IMR-90 (cell line): Measurements from ENCODE around the gene AGAP1. TPM values are rescaled to one million over a fixed set of nuclear protein-coding genes. Genes with fewer than 3 reads are reported as not detected.

Source experiments
- ATAC-seq: fragments of 200-7000 bp; cut with Tn5 transposase; 2 replicates; pipeline ENCODE4 v1.9.1; 2020; ENCODE audit warnings: low read depth, mild to moderate bottlenecking, moderate library complexity
- BruUV-seq: library from RNA; stranded (reverse); fragments of 400-500 nt; replicated peaks from 2 replicates; lab custom pipeline; 2021; lab: Mats Ljungman, UMichigan
- CTCF ChIA-PET: fragments of 300-600 bp; formaldehyde crosslinking; extraction: SDS; loops from one replicate; lab custom pipeline; 2021; ENCODE audit warnings: antibody characterized with exemption; lab: Yijun Ruan, JAX
- POLR2A ChIA-PET: fragments of 300-600 bp; sonication (Branson Sonifier 250); formaldehyde crosslinking; loops from one replicate; lab custom pipeline; 2022; ENCODE audit warnings: antibody characterized with exemption; ENCODE audit not compliant: unreplicated experiment; lab: Charles Lee
- DNase-seq: peaks from one replicate; pipeline ENCODE4 v3.0.0; 2013
- H2AFZ ChIP-seq: replicated peaks from 2 replicates; pipeline ENCODE3; 2013; ENCODE audit warnings: low read length, mild to moderate bottlenecking; ENCODE audit not compliant: poor library complexity
- H2AK5ac ChIP-seq: 2 replicates; pipeline ENCODE4 v1.6.1; 2013; ENCODE audit warnings: low read depth, low read length, inconsistent platforms
- H2AK9ac ChIP-seq: replicated peaks from 2 replicates; pipeline ENCODE3; 2013; ENCODE audit warnings: mild to moderate bottlenecking, low read depth, low read length, moderate library complexity; ENCODE audit not compliant: poor library complexity
- H2BK120ac ChIP-seq: 2 replicates; pipeline ENCODE4 v1.6.1; 2013; ENCODE audit warnings: low read depth, low read length, inconsistent platforms
- H2BK15ac ChIP-seq: 3 replicates; pipeline ENCODE4 v1.6.1; 2013; ENCODE audit warnings: low read depth, low read length, inconsistent platforms
- H2BK20ac ChIP-seq: 2 replicates; pipeline ENCODE4 v1.6.1; 2013; ENCODE audit warnings: low read depth, mild to moderate bottlenecking, inconsistent platforms, low read length, moderate library complexity
- H2BK5ac ChIP-seq: 2 replicates; pipeline ENCODE4 v1.6.1; 2013; ENCODE audit warnings: mild to moderate bottlenecking, low read depth, low read length, inconsistent platforms; ENCODE audit not compliant: poor library complexity, severe bottlenecking
- H3K14ac ChIP-seq: replicated peaks from 2 replicates; pipeline ENCODE4 v1.6.1; 2013; ENCODE audit warnings: low read depth, low read length, inconsistent platforms
- H3K18ac ChIP-seq: 2 replicates; pipeline ENCODE4 v1.6.1; 2013; ENCODE audit warnings: low read depth, low read length, control low read depth
- H3K23ac ChIP-seq: 2 replicates; pipeline ENCODE4 v1.6.1; 2013; ENCODE audit warnings: low read depth, low read length, inconsistent platforms
- H3K27ac ChIP-seq: 2 replicates; pipeline ENCODE4 v1.5.1; 2013; ENCODE audit warnings: mild to moderate bottlenecking, control low read depth, low read length; ENCODE audit not compliant: insufficient read depth
- H3K27me3 ChIP-seq: 2 replicates; pipeline ENCODE4 v1.6.1; 2013; ENCODE audit warnings: low read length; ENCODE audit not compliant: control insufficient read depth, insufficient read depth
- H3K36me3 ChIP-seq: 2 replicates; pipeline ENCODE4 v1.6.1; 2013; ENCODE audit warnings: low read length, mixed read lengths; ENCODE audit not compliant: control insufficient read depth, insufficient read depth
- H3K4ac ChIP-seq: 2 replicates; pipeline ENCODE4 v1.6.1; 2013; ENCODE audit warnings: low read depth, low read length, inconsistent platforms
- H3K4me1 ChIP-seq: 2 replicates; pipeline ENCODE4 v1.6.1; 2013; ENCODE audit warnings: low read length, mixed read lengths; ENCODE audit not compliant: control insufficient read depth, insufficient read depth
- H3K4me2 ChIP-seq: 2 replicates; pipeline ENCODE4 v1.6.1; 2013; ENCODE audit warnings: low read depth, mild to moderate bottlenecking, control low read depth, low read length, moderate library complexity
- H3K4me3 ChIP-seq: 2 replicates; pipeline ENCODE4 v1.5.1; 2013; ENCODE audit warnings: low read depth, mild to moderate bottlenecking, control low read depth, low read length, moderate library complexity; ENCODE audit not compliant: insufficient read depth
- H3K56ac ChIP-seq: 2 replicates; pipeline ENCODE4 v1.6.1; 2013; ENCODE audit warnings: low read length, inconsistent platforms; ENCODE audit not compliant: insufficient read depth; ENCODE audit errors: extremely low read depth
- H3K79me1 ChIP-seq, 2 experiments: 2 replicates each; pipeline ENCODE4 v1.6.1; 2013; ENCODE audit warnings: low read length in 2 of 2, inconsistent platforms in 1 of 2, low read depth in 1 of 2
- H3K9ac ChIP-seq: 2 replicates; pipeline ENCODE4 v1.6.1; 2013; ENCODE audit warnings: low read depth, low read length, control low read depth
- H3K9me1 ChIP-seq: 2 replicates; pipeline ENCODE4 v1.6.1; 2013; ENCODE audit warnings: low read length, inconsistent platforms; ENCODE audit not compliant: insufficient read depth
- H3K9me3 ChIP-seq: 2 replicates; pipeline ENCODE4 v1.6.1; 2013; ENCODE audit warnings: low read length; ENCODE audit not compliant: control insufficient read depth, insufficient read depth
- H4K20me1 ChIP-seq: 2 replicates; pipeline ENCODE4 v1.6.1; 2013; ENCODE audit warnings: low read length, inconsistent platforms; ENCODE audit not compliant: insufficient read depth
- H4K5ac ChIP-seq: 2 replicates; pipeline ENCODE4 v1.6.1; 2013; ENCODE audit warnings: mild to moderate bottlenecking, low read depth, low read length, control low read depth
- H4K8ac ChIP-seq, 2 experiments: 2 replicates each; pipeline ENCODE4 v1.6.1; 2013; ENCODE audit warnings: low read depth in 2 of 2, low read length in 2 of 2, control low read depth in 1 of 2, inconsistent platforms in 1 of 2
- H4K91ac ChIP-seq: 2 replicates; pipeline ENCODE4 v1.6.1; 2013; ENCODE audit warnings: low read depth, low read length, inconsistent platforms; ENCODE audit not compliant: insufficient read depth
- MAFK ChIP-seq: IDR thresholded peaks from 2 replicates; pipeline ENCODE4 v1.6.1; 2012; ENCODE audit warnings: low read depth, low read length, improper control_type of control experiment
- WGBS, 2 experiments: methylation state at CpG; one replicate each; pipeline versions ENCODE4 v1.1.5 to v1.1.7; 2013; ENCODE audit warnings: missing lambda C conversion rate in 2 of 2; ENCODE audit not compliant: insufficient read length in 1 of 2; ENCODE audit errors: extremely low coverage in 2 of 2; 5-methylcytosine and 5-hydroxymethylcytosine counted together
- dilution Hi-C: fragments of 300-500 bp; cut with HindIII; formaldehyde crosslinking; loops from one replicate; pipeline ENCODE4 v1.14.3; 2018; ENCODE audit warnings: low sequenced_read_pairs; ENCODE audit not compliant: unreplicated experiment
- in situ Hi-C: fragments of 300-500 bp; cut with MboI; formaldehyde crosslinking; loops from 3 replicates; pipeline ENCODE4 v1.14.3; 2019; ENCODE audit warnings: low sequenced_read_pairs, inconsistent platforms, mixed read lengths
- intact Hi-C: fragments of 100-400 bp; cut with micrococcal nuclease; formaldehyde crosslinking; loops from 2 replicates; pipeline ENCODE4 v1.10.0; 2022
- polyA plus RNA-seq, 3 experiments: library from polyadenylated mRNA; depleted of rRNA; stranded (reverse); fragments of >200 nt; gene quantifications; 2 replicates each; pipeline ENCODE4 v1.2.3, GENCODE V29; 2012; ENCODE audit warnings: low replicate concordance in 1 of 3
- total RNA-seq: library from RNA; depleted of rRNA; stranded (reverse); fragments of >200 nt; gene quantifications from 2 replicates; pipeline ENCODE4 v1.2.3, GENCODE V29; 2012

The AGAP1 gene
- total and polyA plus RNA-seq, 2 of the 4 experiments (the other 2 are of a cell fraction), result 15.1 to 16.4 TPM

DNA sequence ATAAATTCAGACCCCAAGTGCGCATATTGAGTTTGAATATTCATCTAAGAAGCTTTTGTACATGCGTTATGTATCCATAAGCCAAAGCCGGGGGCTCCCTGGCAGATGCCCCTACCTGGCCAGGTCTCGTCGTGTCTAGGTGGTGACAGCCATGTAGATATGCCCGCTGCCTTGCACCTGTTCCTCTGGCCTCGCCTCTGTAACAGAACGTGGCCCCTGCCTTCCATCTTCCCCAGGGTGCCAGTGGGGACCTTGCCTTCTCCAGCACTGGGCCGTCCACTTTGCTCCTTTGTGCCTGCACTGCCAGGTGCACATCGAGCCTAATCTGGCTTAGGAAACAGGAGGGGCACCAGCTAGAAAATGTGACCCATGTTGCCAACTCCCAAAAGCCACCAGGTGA is 198.2 kb downstream of the AGAP1 start:
- Histone ChIP-seq H3K27ac (no peak overlapping the region), H2BK120ac (no peak overlapping the region), H4K8ac (no peak overlapping the region), H3K9me1 (no peaks in the 10 kb centered on the region; the same call in 1 of the 2 replicates), H3K79me1 (peaks cover 28 to 63% of the 10 kb centered on the region in 2 experiments), H2BK5ac (no peak overlapping the region), H4K5ac (no peak overlapping the region), H3K4me1 (peaks cover 6% of the 10 kb centered on the region; the same call in 1 of the 2 replicates), H3K4me3 (no peak overlapping the region), H2AK9ac (no peak overlapping the region), H2BK15ac (no peak overlapping the region), H3K4me2 (no peak overlapping the region), H4K91ac (no peak overlapping the region), H2BK20ac (no peak overlapping the region), H3K36me3 (no peaks in the 10 kb centered on the region; the same call in 1 of the 2 replicates), H3K27me3 (no peaks in the 10 kb centered on the region), H3K56ac (no peak overlapping the region), H3K14ac (no peak overlapping the region), H3K9ac (no peak overlapping the region), H2AK5ac (no peak overlapping the region), H4K20me1 (peaks cover 70% of the 10 kb centered on the region), H3K18ac (no peak overlapping the region), H3K23ac (no peak overlapping the region), H3K9me3 (no peaks in the 10 kb centered on the region), H2AFZ (no peak overlapping the region), H3K4ac (no peak overlapping the region)
- ATAC-seq (no peak), DNase-seq (no peak)
- in situ Hi-C loops, result no loop called here
- no TSS peak for BruUV-seq
- ChIA-PET POLR2A (no interaction called here), CTCF (no interaction called here)
- no peak for TF ChIP-seq MAFK
- 100% methylated on average over 4 of the region's 10 CpGs; no CpG with 5 or more reads in 1 of the 2 experiments for WGBS, 2 experiments
- intact Hi-C loops, result no loop called here
- dilution Hi-C loops, result no loop called here
